ENCODE results near the gene GARS1. TPM values are rescaled to one million over a fixed set of nuclear protein-coding genes. Genes with fewer than 3 reads are reported as not detected.
A peak's percentile ranks its signal among the peaks of the same experiment; 100 is the strongest.

The GARS1 gene
- polyA plus RNA-seq, 3 donors = 46.0 to 68.4 (median 48.6) TPM

DNA sequence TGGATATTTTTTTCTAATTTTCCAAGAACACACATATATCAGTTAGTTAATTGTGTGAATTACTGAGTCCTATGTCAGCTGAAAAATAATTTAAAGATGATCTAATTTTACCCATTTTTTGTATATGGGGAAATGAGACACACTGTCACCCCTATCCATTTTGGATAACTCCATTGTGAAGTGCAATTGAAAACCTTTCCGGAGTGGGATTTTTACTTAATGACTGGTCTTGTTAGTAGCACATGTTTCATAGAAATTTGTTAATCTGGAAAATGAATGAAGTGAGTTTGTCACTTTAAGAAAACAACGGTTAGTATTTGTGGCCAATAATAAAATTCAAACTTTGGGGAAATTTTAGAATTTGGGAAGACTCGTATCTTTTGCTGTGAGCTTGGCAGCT is 2.0 kb downstream of the GARS1 start:
- no peaks in the 10 kb centered on the region for H3K9me3 ChIP-seq (replicated peaks in 1 of 2; ENCODE audit: control insufficient read depth in 1 of 2, insufficient read depth in 1 of 2, low read length in 2 of 2)
- peaks cover 29 to 33% of the 10 kb centered on the region in 2 donors for H3K36me3 Mint-ChIP-seq
- no peaks in the 10 kb centered on the region for H3K27me3 ChIP-seq (ENCODE audit: control insufficient read depth in 2 of 2, insufficient read depth in 2 of 2, low read length in 2 of 2)
- H3K79me2 ChIP-seq (ENCODE audit: insufficient read depth, low read length) = peaks cover 70% of the 10 kb centered on the region
- H3K36me3 ChIP-seq (replicated peaks in 1 of 2; ENCODE audit: control insufficient read depth in 1 of 2, insufficient read depth in 2 of 2, low read length in 2 of 2) = peaks cover 26 to 33% of the 10 kb centered on the region in 2 donors
- 100% methylated on average over 2 of the region's 3 CpGs for WGBS (ENCODE audit: insufficient coverage)
- H2AFZ ChIP-seq (ENCODE audit: insufficient read depth, low read depth, low read length, poor library complexity, severe bottlenecking) = no peak overlapping the region
- peaks cover 5% of the 10 kb centered on the region for H4K20me1 ChIP-seq (ENCODE audit: insufficient read depth, low read length)
- intact Hi-C loops (cut with micrococcal nuclease) = loop anchor here in 1 of 2 donors (10.0 kb wide), 1 partner anchor 1898 kb away; the partner anchor contains the start of genes AVL9 and LSM5
- no peak for DNase-seq
- H3K27ac Mint-ChIP-seq = peak overlapping the region in 1 of 7 donors; percentile 4
- peak overlapping the region in 1 of 2 donors; percentile 99 for H3K4me3 Mint-ChIP-seq
- H3K4me3 ChIP-seq (replicated peaks in 1 of 3; ENCODE audit: low read depth in 2 of 3, low read length in 3 of 3) = peak overlapping the region in 1 of 3 experiments; percentile 91
- no peak overlapping the region for H3K27ac ChIP-seq (ENCODE audit: low read depth in 1 of 2, low read length in 2 of 2)
- H3K4me1 ChIP-seq (ENCODE audit: control insufficient read depth in 1 of 2, insufficient read depth in 2 of 2, low read length in 2 of 2) = peaks cover 21 to 32% of the 10 kb centered on the region in 2 donors
- peaks cover 35% of the 10 kb centered on the region for H3K4me1 Mint-ChIP-seq
- H3K4me2 ChIP-seq (replicated peaks; ENCODE audit: extremely low read depth, low read length, poor library complexity, severe bottlenecking) = peak overlapping the region; percentile 88
- no peak overlapping the region for H3K9ac ChIP-seq (ENCODE audit: insufficient read depth, low read length, poor library complexity, severe bottlenecking)
- H3K9me3 Mint-ChIP-seq = no peaks in the 10 kb centered on the region
- no peak for TF ChIP-seq CTCF (IDR thresholded peaks at IDR 0.05)
- no peaks in the 10 kb centered on the region for H3K27me3 Mint-ChIP-seq (ENCODE audit: low read depth in 3 of 3)

DNA sequence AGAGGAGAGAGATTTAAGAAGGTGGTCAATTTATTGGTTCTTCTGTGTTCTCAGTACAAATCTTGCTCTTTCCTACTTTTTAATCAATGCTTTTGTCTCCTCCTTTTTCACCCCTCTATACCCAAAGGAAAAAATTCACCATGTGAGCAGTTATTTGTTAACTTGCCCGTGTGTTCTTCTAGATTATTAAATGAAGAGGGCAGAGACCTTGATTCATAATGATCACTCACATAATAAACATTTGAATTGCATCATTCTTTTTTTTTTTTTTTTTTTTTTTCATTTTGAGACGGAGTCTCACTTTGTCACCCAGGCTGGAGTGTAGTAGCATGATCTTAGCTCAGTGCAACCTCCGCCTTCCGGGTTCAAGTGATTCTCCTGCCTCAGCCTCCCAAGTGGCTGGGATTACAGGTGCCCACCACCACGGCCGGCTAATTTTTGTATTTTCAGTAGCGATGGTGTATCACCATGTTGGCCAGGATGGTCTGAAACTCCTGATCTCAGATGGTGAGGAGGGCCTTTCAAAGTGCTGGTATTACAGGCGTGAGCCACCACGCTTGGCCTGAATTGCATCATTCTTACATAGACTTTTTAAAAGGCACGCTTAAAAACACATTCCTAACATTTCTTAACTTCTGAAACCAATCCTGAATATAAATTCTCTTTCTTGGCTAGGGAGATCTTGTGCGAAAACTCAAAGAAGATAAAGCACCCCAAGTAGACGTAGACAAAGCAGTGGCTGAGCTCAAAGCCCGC is 3.6 kb downstream of the GARS1 start:
- Mint-ChIP-seq H3K4me1 (peaks cover 22% of the 10 kb centered on the region), H3K27me3 (ENCODE audit: low read depth in 3 of 3) (no peaks in the 10 kb centered on the region), H3K4me3 (no peak overlapping the region), H3K9me3 (no peaks in the 10 kb centered on the region), H3K36me3 (peaks cover 38 to 48% of the 10 kb centered on the region in 2 donors), H3K27ac (peak overlapping the region in 1 of 7 donors; percentile 48)
- TF ChIP-seq CTCF (IDR thresholded peaks at IDR 0.05) = no peak
- Histone ChIP-seq H3K36me3 (replicated peaks in 1 of 2; ENCODE audit: control insufficient read depth in 1 of 2, insufficient read depth in 2 of 2, low read length in 2 of 2) (peaks cover 39 to 47% of the 10 kb centered on the region in 2 donors), H4K20me1 (ENCODE audit: insufficient read depth, low read length) (peaks cover 5% of the 10 kb centered on the region), H3K4me3 (replicated peaks in 1 of 3; ENCODE audit: low read depth in 2 of 3, low read length in 3 of 3) (no peak overlapping the region), H3K4me1 (ENCODE audit: control insufficient read depth in 1 of 2, insufficient read depth in 2 of 2, low read length in 2 of 2) (peaks cover 18 to 22% of the 10 kb centered on the region in 2 donors), H3K9ac (ENCODE audit: insufficient read depth, low read length, poor library complexity, severe bottlenecking) (no peak overlapping the region), H3K9me3 (replicated peaks in 1 of 2; ENCODE audit: control insufficient read depth in 1 of 2, insufficient read depth in 1 of 2, low read length in 2 of 2) (no peaks in the 10 kb centered on the region), H3K4me2 (replicated peaks; ENCODE audit: extremely low read depth, low read length, poor library complexity, severe bottlenecking) (no peak overlapping the region), H3K27ac (ENCODE audit: low read depth in 1 of 2, low read length in 2 of 2) (no peak overlapping the region), H2AFZ (ENCODE audit: insufficient read depth, low read depth, low read length, poor library complexity, severe bottlenecking) (no peak overlapping the region), H3K79me2 (ENCODE audit: insufficient read depth, low read length) (peaks cover 55% of the 10 kb centered on the region), H3K27me3 (ENCODE audit: control insufficient read depth in 2 of 2, insufficient read depth in 2 of 2, low read length in 2 of 2) (no peaks in the 10 kb centered on the region)
- DNase-seq = no peak
- WGBS (ENCODE audit: insufficient coverage) = 96% methylated on average over 9 of the region's 13 CpGs
- intact Hi-C loops (cut with micrococcal nuclease) = loop anchor here in 1 of 2 donors (10.0 kb wide), 1 partner anchor 1897 kb away; the partner anchor contains the start of genes AVL9 and LSM5

Measured in CD14-positive monocyte (primary cell).